ENCODE measurements around the gene ANGPTL4. TPM values are rescaled to one million over a fixed set of nuclear protein-coding genes. Genes with fewer than 3 reads are reported as not detected.

Gene ANGPTL4
- total and polyA plus RNA-seq, 2 experiments from 2014 or later = 1.9 to 2.2 TPM

- no peak overlapping the region for H2AFZ ChIP-seq
- H3K4me3 ChIP-seq = peak overlapping the region; percentile 66
- H3K4me2 ChIP-seq = peak overlapping the region; percentile 81
- H3K9me2 ChIP-seq (ENCODE audit: insufficient read depth) = no peaks in the 10 kb centered on the region
- Mint-ChIP-seq H3K27me3 (ENCODE audit: insufficient read depth, low read depth, poor library complexity) (peaks cover 12% of the 10 kb centered on the region), H3K4me1 (peaks cover 9% of the 10 kb centered on the region), H3K4me3 (peak overlapping the region; percentile 92), H3K9me3 (peaks cover 20% of the 10 kb centered on the region), H3K36me3 (ENCODE audit: low read depth) (peaks cover 21% of the 10 kb centered on the region), H3K27ac (peak overlapping the region; percentile 48; the same call in 1 of the 2 replicates)
- H4K20me1 ChIP-seq (replicated peaks; ENCODE audit: insufficient read depth) = peaks cover 18% of the 10 kb centered on the region
- peak; percentile 71 for ATAC-seq
- peak; percentile 97 for DNase-seq (ENCODE audit: low spot score)
- H3F3A ChIP-seq (replicated peaks; ENCODE audit: low read depth) = peaks cover 8% of the 10 kb centered on the region; the same call in 1 of the 2 replicates
- H3K79me2 ChIP-seq (replicated peaks; ENCODE audit: insufficient read depth) = peaks cover 47% of the 10 kb centered on the region
- no peaks in the 10 kb centered on the region for H3K27me3 ChIP-seq (ENCODE audit: insufficient read depth)
- no peak for TF ChIP-seq JUNB (IDR thresholded peaks at IDR 0.05; ENCODE audit: unreplicated experiment)
- TF ChIP-seq POLR2AphosphoS5 (IDR thresholded peaks at IDR 0.05; ENCODE audit: low read depth) = no peak
- 0 out of 2 replicates have a peak, but pooled peaks have one; percentile 18 for TF ChIP-seq CREB1 (CRISPR knock-in tag; IDR thresholded peaks at IDR 0.05; ENCODE audit: low read depth)
- TF ChIP-seq STAT1 (IDR thresholded peaks at IDR 0.05; ENCODE audit: unreplicated experiment) = no peak
- H3K27ac ChIP-seq (ENCODE audit: low read depth) = peak overlapping the region; percentile 97
- peaks cover 7% of the 10 kb centered on the region; the same call in 1 of the 2 replicates for H3K4me1 ChIP-seq (ENCODE audit: insufficient read depth)
- H3K36me3 ChIP-seq (ENCODE audit: insufficient read depth) = no peaks in the 10 kb centered on the region
Measured at GRCh38 chr19:8390617-8390981, 26.6 kb downstream of the ANGPTL4 start.

- Histone ChIP-seq H3K4me1 (ENCODE audit: insufficient read depth) (peaks cover 7% of the 10 kb centered on the region; the same call in 1 of the 2 replicates), H3K36me3 (ENCODE audit: insufficient read depth) (no peaks in the 10 kb centered on the region), H3K4me2 (peak overlapping the region; percentile 81), H2AFZ (no peak overlapping the region), H3K4me3 (peak overlapping the region; percentile 50), H3K79me2 (replicated peaks; ENCODE audit: insufficient read depth) (peaks cover 55% of the 10 kb centered on the region), H3K27me3 (ENCODE audit: insufficient read depth) (no peaks in the 10 kb centered on the region), H3F3A (replicated peaks; ENCODE audit: low read depth) (peaks cover 9% of the 10 kb centered on the region; the same call in 1 of the 2 replicates), H3K9me2 (ENCODE audit: insufficient read depth) (no peaks in the 10 kb centered on the region), H4K20me1 (replicated peaks; ENCODE audit: insufficient read depth) (peaks cover 18% of the 10 kb centered on the region), H3K27ac (ENCODE audit: low read depth) (0 out of 2 replicates have a peak overlapping the region, but pooled peaks have one; percentile 80)
- Mint-ChIP-seq H3K36me3 (ENCODE audit: low read depth) (peaks cover 16% of the 10 kb centered on the region), H3K27ac (peak overlapping the region; percentile 62), H3K27me3 (ENCODE audit: insufficient read depth, low read depth, poor library complexity) (peaks cover 15% of the 10 kb centered on the region), H3K4me3 (peak overlapping the region; percentile 92), H3K9me3 (peaks cover 13% of the 10 kb centered on the region), H3K4me1 (peaks cover 8% of the 10 kb centered on the region)
- DNase-seq (ENCODE audit: low spot score) (no peak), ATAC-seq (no peak)
- TF ChIP-seq POLR2AphosphoS5 (IDR thresholded peaks at IDR 0.05; ENCODE audit: low read depth) (no peak), ETS1 (IDR thresholded peaks at IDR 0.05) (no peak), CTCF (conservative IDR thresholded peaks at IDR 0.05; ENCODE audit: low read depth in 2 of 2) (no peak), REST (IDR thresholded peaks at IDR 0.05; ENCODE audit: unreplicated experiment) (no peak), ZNF114 (CRISPR knock-in tag; IDR thresholded peaks at IDR 0.05) (no peak), ZNF331 (CRISPR knock-in tag; IDR thresholded peaks at IDR 0.05; ENCODE audit: low read depth) (no peak)
Measured at GRCh38 chr19:8391198-8392016, 27.5 kb downstream of the ANGPTL4 start.

Data from GM23338 (cell line).